Calu3 (cell line): Measurements from ENCODE around the gene ATP6AP1. TPM values are rescaled to one million over a fixed set of nuclear protein-coding genes. Genes with fewer than 3 reads are reported as not detected.

Experiments
- BruUV-seq: library from RNA; stranded (reverse); fragments of 400-500 nt; replicated peaks from 2 replicates; lab custom pipeline; 2021; lab: Mats Ljungman, UMichigan
- CTCF ChIA-PET: fragments of 300-600 bp; sonication (Branson Sonifier 250); formaldehyde crosslinking; loops from one replicate; lab custom pipeline; 2022; ENCODE audit warnings: antibody characterized with exemption; lab: Charles Lee
- DNase-seq: peaks from one replicate; pipeline ENCODE4 v3.0.0; 2022
- H3K27ac Mint-ChIP-seq: one replicate; pipeline ENCODE4 v1.8.0; 2022; ENCODE audit warnings: mixed read lengths; ENCODE audit not compliant: unreplicated experiment
- H3K27me3 Mint-ChIP-seq: one replicate; pipeline ENCODE4 v1.8.0; 2022; ENCODE audit warnings: mixed read lengths; ENCODE audit not compliant: unreplicated experiment
- H3K36me3 Mint-ChIP-seq: one replicate; pipeline ENCODE4 v1.8.0; 2022; ENCODE audit warnings: mild to moderate bottlenecking, moderate library complexity, mixed read lengths; ENCODE audit not compliant: insufficient read depth, unreplicated experiment
- H3K4me1 Mint-ChIP-seq: one replicate; pipeline ENCODE4 v1.8.0; 2022; ENCODE audit warnings: mild to moderate bottlenecking, low read depth, mixed read lengths; ENCODE audit not compliant: unreplicated experiment
- H3K4me3 Mint-ChIP-seq: one replicate; pipeline ENCODE4 v1.8.0; 2022; ENCODE audit warnings: mild to moderate bottlenecking, low read depth, moderate library complexity, mixed read lengths; ENCODE audit not compliant: unreplicated experiment
- H3K9me3 Mint-ChIP-seq: one replicate; pipeline ENCODE4 v1.8.0; 2022; ENCODE audit warnings: low read depth, mixed read lengths; ENCODE audit not compliant: unreplicated experiment
- CTCF ChIP-seq: fragments of 200-600 bp; IDR thresholded peaks from one replicate; pipeline ENCODE4 v1.8.0; 2022; ENCODE audit warnings: antibody characterized with exemption; ENCODE audit not compliant: unreplicated experiment
- intact Hi-C: fragments of 100-400 bp; cut with micrococcal nuclease; formaldehyde crosslinking; loops from one replicate; pipeline ENCODE4 v1.10.0; 2022; ENCODE audit not compliant: unreplicated experiment
- total RNA-seq: library from RNA; stranded (reverse); gene quantifications from 2 replicates; pipeline ENCODE4 v1.2.3, GENCODE V29; 2022

The ATP6AP1 gene
- total RNA-seq, 1 experiment from 2014 or later: 109 TPM

- BruUV-seq: no TSS peak
- no peaks in the 10 kb centered on the region for H3K27me3 Mint-ChIP-seq
- TF ChIP-seq CTCF: no peak
- CTCF ChIA-PET: no interaction called here
- no peaks in the 10 kb centered on the region for H3K9me3 Mint-ChIP-seq
- H3K4me3 Mint-ChIP-seq: no peak overlapping the region
- H3K4me1 Mint-ChIP-seq: no peaks in the 10 kb centered on the region
- peaks cover 45% of the 10 kb centered on the region for H3K36me3 Mint-ChIP-seq
- DNase-seq: no peak
- intact Hi-C loops: no loop called here
- no peak overlapping the region for H3K27ac Mint-ChIP-seq
These were observed 44.5 kb downstream of the ATP6AP1 start for GRCh38 chrX:154472685-154473632.

GRCh38 chrX:154473683-154474082 lies 45.2 kb downstream of the ATP6AP1 start:
- Mint-ChIP-seq H3K36me3 (peaks cover 49% of the 10 kb centered on the region), H3K27ac (no peak overlapping the region), H3K4me3 (no peak overlapping the region), H3K9me3 (no peaks in the 10 kb centered on the region), H3K27me3 (no peaks in the 10 kb centered on the region), H3K4me1 (no peaks in the 10 kb centered on the region)
- CTCF ChIA-PET: no interaction called here
- no peak for DNase-seq
- TF ChIP-seq CTCF: no peak
- no TSS peak for BruUV-seq
- intact Hi-C loops: no loop called here

GRCh38 chrX:154476821-154477220 lies 48.3 kb downstream of the ATP6AP1 start:
- H3K4me1 Mint-ChIP-seq: no peaks in the 10 kb centered on the region
- no peak overlapping the region for H3K4me3 Mint-ChIP-seq
- no TSS peak for BruUV-seq
- H3K9me3 Mint-ChIP-seq: no peaks in the 10 kb centered on the region
- H3K27ac Mint-ChIP-seq: no peak overlapping the region
- CTCF ChIA-PET: no interaction called here
- no peak for DNase-seq
- no peak for TF ChIP-seq CTCF
- intact Hi-C loops: no loop called here
- no peaks in the 10 kb centered on the region for H3K27me3 Mint-ChIP-seq
- H3K36me3 Mint-ChIP-seq: peaks cover 41% of the 10 kb centered on the region

- Mint-ChIP-seq H3K4me3 (peak overlapping the region; percentile 74), H3K4me1 (no peaks in the 10 kb centered on the region), H3K9me3 (no peaks in the 10 kb centered on the region), H3K27me3 (no peaks in the 10 kb centered on the region), H3K36me3 (peaks cover 44% of the 10 kb centered on the region), H3K27ac (no peak overlapping the region)
- CTCF ChIA-PET: interaction anchor here (0.5 to 0.7 kb wide), 2 partner anchors 17 to 155 kb away, joined by 3 to 4 read pairs; no protein-coding TSS in a partner anchor
- TF ChIP-seq CTCF: no peak
- TSS peak; percentile 91 for BruUV-seq
- intact Hi-C loops: no loop called here
- DNase-seq: no peak
These were observed 49.5 kb downstream of the ATP6AP1 start for GRCh38 chrX:154477891-154478477.
